Neutrophil (primary cell): ENCODE results near the gene ORMDL3.
A peak's percentile ranks its signal among the peaks of the same experiment; 100 is the strongest.

Source experiments
- H3K27ac ChIP-seq: fragments of 200-600 bp; sonication (generic); 2 replicates; pipeline ENCODE4 v1.5.1; 2016; ENCODE audit warnings: mild to moderate bottlenecking, moderate library complexity
- H3K27me3 ChIP-seq: fragments of 200-600 bp; sonication (generic); 2 replicates; pipeline ENCODE4 v1.6.0; 2016; ENCODE audit warnings: mild to moderate bottlenecking
- H3K36me3 ChIP-seq: fragments of 200-600 bp; sonication (generic); 2 replicates; pipeline ENCODE4 v1.5.1; 2017
- H3K4me1 ChIP-seq, 2 experiments: fragments of 200-600 bp in 1 of 2; sonication (generic) in 1 of 2; 1 replicate in 1 of 2; 2 replicates in 1 of 2; pipeline versions ENCODE4 v1.5.1 to v1.6.1; 2013 to 2016; ENCODE audit warnings: low read depth in 1 of 2, low read length in 1 of 2, mild to moderate bottlenecking in 1 of 2, moderate library complexity in 1 of 2; ENCODE audit not compliant: control insufficient read depth in 1 of 2, insufficient read depth in 1 of 2
- H3K4me3 ChIP-seq, 2 experiments: fragments of 200-600 bp in 1 of 2; sonication (generic) in 1 of 2; 1 replicate in 1 of 2; 2 replicates in 1 of 2; pipeline ENCODE4 v1.5.1; 2013 to 2016; ENCODE audit warnings: low read depth in 1 of 2, low read length in 1 of 2, mild to moderate bottlenecking in 1 of 2, moderate library complexity in 1 of 2
- H3K9me3 ChIP-seq: fragments of 200-600 bp; sonication (generic); 2 replicates; pipeline ENCODE4 v1.5.1; 2016
- TF ChIP-seq, protein P1 (sequence below): fragments of 200-600 bp; sonication (generic); IDR thresholded peaks from 2 replicates; pipeline ENCODE4 v1.5.1; 2016; ENCODE audit warnings: antibody characterized with exemption

The ORMDL3 gene, protein sequence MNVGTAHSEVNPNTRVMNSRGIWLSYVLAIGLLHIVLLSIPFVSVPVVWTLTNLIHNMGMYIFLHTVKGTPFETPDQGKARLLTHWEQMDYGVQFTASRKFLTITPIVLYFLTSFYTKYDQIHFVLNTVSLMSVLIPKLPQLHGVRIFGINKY

DNA sequence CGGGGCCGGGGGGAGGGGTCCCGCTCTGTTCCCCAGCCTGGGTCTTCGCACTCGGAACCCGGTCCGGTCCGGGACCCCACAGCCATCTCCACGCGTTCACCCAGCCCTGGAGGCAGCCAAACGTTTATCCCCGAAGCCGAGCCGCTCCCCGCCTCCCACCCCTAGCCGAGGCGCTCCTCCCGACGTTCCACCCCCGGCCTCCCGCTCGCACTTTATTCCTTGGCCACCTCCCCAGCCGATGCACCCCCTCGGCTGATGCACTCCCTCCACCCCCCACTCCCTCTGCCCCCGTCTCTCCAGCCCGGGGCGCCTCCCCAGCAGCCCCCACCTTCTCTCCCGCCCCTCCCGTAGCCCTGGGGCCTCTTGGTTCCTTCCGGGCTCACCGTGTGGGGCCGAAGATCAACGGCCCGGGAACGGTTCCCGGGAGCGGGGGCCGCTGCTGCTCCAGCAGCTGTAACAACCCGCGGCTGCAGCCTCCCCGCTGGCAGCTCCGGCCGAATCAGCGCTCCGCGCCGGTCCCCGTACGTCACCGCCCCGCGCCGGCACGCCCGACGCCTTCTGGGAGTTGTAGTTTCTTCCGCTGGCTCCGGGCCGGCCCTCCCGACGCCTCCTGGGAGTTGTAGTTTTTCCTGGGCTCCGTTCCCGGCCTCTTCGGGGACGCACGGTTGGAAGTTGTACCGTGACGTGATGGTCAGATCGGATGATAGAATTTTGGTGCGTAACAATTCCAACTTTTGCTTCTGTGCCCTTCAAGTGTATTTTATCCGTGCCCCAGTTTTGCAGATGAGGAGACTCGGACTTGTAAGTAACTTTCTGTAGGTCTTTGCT, at the start of gene ORMDL3, which contains the start of gene LRRC3C:
Gene ORMDL3, minus strand, starts transcription at position 501 of the 828 bp plus-strand sequence. CDS start 3,398 bp downstream, outside the sequence.
Gene LRRC3C, plus strand, starts transcription at position 632 of the 828 bp plus-strand sequence. CDS start 13,792 bp downstream, outside the sequence.
- Histone ChIP-seq H3K9me3 (no peaks in the 10 kb centered on the region), H3K4me1 (peaks cover 42 to 44% of the 10 kb centered on the region in 2 experiments)
- TF ChIP-seq, protein P1, sequence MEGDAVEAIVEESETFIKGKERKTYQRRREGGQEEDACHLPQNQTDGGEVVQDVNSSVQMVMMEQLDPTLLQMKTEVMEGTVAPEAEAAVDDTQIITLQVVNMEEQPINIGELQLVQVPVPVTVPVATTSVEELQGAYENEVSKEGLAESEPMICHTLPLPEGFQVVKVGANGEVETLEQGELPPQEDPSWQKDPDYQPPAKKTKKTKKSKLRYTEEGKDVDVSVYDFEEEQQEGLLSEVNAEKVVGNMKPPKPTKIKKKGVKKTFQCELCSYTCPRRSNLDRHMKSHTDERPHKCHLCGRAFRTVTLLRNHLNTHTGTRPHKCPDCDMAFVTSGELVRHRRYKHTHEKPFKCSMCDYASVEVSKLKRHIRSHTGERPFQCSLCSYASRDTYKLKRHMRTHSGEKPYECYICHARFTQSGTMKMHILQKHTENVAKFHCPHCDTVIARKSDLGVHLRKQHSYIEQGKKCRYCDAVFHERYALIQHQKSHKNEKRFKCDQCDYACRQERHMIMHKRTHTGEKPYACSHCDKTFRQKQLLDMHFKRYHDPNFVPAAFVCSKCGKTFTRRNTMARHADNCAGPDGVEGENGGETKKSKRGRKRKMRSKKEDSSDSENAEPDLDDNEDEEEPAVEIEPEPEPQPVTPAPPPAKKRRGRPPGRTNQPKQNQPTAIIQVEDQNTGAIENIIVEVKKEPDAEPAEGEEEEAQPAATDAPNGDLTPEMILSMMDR = peak; percentile 31

DNA sequence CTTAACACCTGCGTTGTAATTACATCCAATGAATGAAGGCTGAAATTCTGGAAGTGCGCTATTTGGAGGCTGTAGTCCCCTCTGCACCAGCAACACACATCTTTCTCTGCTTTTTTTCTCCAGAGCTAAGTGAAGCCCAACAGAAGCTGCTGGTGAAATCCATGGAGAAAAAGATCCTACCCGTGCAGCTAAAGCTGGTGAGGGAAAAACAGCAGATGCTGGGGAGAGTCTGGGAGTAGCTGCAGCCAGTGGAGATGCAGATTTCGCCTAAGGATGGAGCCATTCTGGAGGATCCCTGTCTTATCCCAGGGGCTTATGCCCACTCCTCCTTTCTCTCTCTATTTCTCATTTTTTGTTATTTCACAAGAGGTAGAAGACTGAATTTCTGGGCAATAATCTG, 48.4 kb upstream of the ORMDL3 start:
- no peaks in the 10 kb centered on the region for H3K27me3 ChIP-seq
- H3K27ac ChIP-seq = no peak overlapping the region
- no peak overlapping the region for H3K4me3 ChIP-seq
- no peaks in the 10 kb centered on the region for H3K9me3 ChIP-seq
- TF ChIP-seq, protein P1 = no peak
- H3K36me3 ChIP-seq = no peaks in the 10 kb centered on the region
- peaks cover 35% of the 10 kb centered on the region in 2 experiments for H3K4me1 ChIP-seq

More for the DNA sequence above, at the start of gene ORMDL3, which contains the start of gene LRRC3C:
- Histone ChIP-seq H3K27me3 (no peaks in the 10 kb centered on the region), H3K36me3 (peaks cover 21% of the 10 kb centered on the region), H3K27ac (peak within 1 kb of the TSS; percentile 78), H3K4me3 (peak within 1 kb of the TSS; percentile 60 to 99)

- Histone ChIP-seq H3K36me3 (no peaks in the 10 kb centered on the region), H3K27me3 (no peaks in the 10 kb centered on the region), H3K4me1 (peaks cover 21 to 29% of the 10 kb centered on the region in 2 experiments), H3K27ac (no peak overlapping the region), H3K9me3 (no peaks in the 10 kb centered on the region), H3K4me3 (no peak overlapping the region)
- TF ChIP-seq, protein P1 = no peak
Measured at GRCh38 chr17:39974433-39974832, 47.0 kb upstream of the ORMDL3 start.

GRCh38 chr17:39973496-39973895, 46.1 kb upstream of the ORMDL3 start:
- no peak overlapping the region for H3K27ac ChIP-seq
- H3K4me3 ChIP-seq = no peak overlapping the region
- H3K36me3 ChIP-seq = no peaks in the 10 kb centered on the region
- H3K9me3 ChIP-seq = no peaks in the 10 kb centered on the region
- no peaks in the 10 kb centered on the region for H3K27me3 ChIP-seq
- peaks cover 24 to 32% of the 10 kb centered on the region in 2 experiments for H3K4me1 ChIP-seq
- TF ChIP-seq, protein P1 = no peak

DNA sequence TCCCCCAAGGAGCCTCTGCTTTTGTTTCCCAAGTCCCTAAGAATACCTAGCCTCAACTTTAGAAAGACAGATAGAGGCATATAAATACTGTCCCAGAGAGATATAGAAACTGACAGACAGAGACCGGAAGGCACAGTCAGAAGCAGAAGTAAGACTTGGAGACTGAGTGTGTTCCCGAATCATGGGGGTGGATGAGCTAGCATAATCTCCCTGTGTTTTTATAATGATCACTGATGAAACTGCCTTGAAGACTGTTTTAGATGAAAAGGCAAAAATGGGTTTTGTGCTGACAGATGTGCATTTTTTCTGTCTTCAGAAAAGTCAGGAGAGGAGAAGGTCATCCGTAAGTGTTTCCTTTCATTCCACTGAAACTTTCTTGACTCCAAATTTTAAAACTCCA, 44.9 kb upstream of the ORMDL3 start:
- H3K27ac ChIP-seq = peak overlapping the region; percentile 58

More for the DNA sequence above, 44.9 kb upstream of the ORMDL3 start:
- Histone ChIP-seq H3K36me3 (no peaks in the 10 kb centered on the region), H3K4me3 (no peak overlapping the region), H3K27me3 (no peaks in the 10 kb centered on the region), H3K4me1 (peaks cover 35 to 44% of the 10 kb centered on the region in 2 experiments), H3K9me3 (no peaks in the 10 kb centered on the region)
- TF ChIP-seq, protein P1 = no peak
